ENCODE data around the gene TPSB2.

DNA sequence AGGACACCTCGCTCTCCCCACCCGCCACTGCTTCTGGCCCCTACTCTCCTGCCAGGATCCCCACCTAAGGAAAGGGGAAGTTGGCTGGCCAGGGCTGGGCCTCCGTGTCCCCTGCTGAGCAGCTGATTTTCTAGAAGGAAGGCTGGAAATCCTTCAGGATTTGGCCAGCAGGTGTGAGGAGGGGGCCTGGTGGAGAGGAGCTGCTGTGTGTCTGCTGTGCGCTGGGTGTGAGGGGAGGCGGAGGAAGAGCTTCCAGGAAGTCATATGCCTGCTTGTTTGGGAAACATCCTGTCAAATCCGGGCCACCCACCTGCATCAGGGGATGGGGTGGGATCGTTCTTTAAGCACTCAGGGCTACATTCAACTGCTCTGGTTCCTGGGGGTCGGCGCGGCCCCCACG, 33.5 kb downstream of the TPSB2 start:
- TF ChIP-seq, protein P1, sequence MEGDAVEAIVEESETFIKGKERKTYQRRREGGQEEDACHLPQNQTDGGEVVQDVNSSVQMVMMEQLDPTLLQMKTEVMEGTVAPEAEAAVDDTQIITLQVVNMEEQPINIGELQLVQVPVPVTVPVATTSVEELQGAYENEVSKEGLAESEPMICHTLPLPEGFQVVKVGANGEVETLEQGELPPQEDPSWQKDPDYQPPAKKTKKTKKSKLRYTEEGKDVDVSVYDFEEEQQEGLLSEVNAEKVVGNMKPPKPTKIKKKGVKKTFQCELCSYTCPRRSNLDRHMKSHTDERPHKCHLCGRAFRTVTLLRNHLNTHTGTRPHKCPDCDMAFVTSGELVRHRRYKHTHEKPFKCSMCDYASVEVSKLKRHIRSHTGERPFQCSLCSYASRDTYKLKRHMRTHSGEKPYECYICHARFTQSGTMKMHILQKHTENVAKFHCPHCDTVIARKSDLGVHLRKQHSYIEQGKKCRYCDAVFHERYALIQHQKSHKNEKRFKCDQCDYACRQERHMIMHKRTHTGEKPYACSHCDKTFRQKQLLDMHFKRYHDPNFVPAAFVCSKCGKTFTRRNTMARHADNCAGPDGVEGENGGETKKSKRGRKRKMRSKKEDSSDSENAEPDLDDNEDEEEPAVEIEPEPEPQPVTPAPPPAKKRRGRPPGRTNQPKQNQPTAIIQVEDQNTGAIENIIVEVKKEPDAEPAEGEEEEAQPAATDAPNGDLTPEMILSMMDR (IDR thresholded peaks at IDR 0.05): no peak
- TF ChIP-seq POLR2A (IDR thresholded peaks at IDR 0.05): no peak

All from right lobe of liver (tissue), 4 donors.